Naive thymus-derived CD4-positive, alpha-beta T cell (primary cell): Measurements from ENCODE around the gene CD300C. TPM values are rescaled to one million over a fixed set of nuclear protein-coding genes. Genes with fewer than 3 reads are reported as not detected.
"Not testable (repeated sequence)": the region's sequence is repeated elsewhere in the genome, so short reads cannot be mapped to it uniquely, and the experiment has no call there.

Experiments used
- ATAC-seq: fragments of 150-1000 bp; cut with Tn5 transposase; 2 replicates; pipeline ENCODE4 v1.10.0; 2021; ENCODE audit warnings: mild to moderate bottlenecking, moderate library complexity
- CTCF ChIA-PET: fragments of 350-600 bp; sonication (Branson Sonifier 250); formaldehyde crosslinking; loops from one replicate; lab custom pipeline; 2021; ENCODE audit warnings: antibody characterized with exemption; lab: Charles Lee
- POLR2A ChIA-PET: fragments of 350-600 bp; sonication (Branson Sonifier 250); formaldehyde crosslinking; loops from one replicate; lab custom pipeline; 2021; ENCODE audit warnings: antibody characterized with exemption, inconsistent platforms; lab: Charles Lee
- DNase-seq, 9 donors: peaks; one replicate each; pipeline versions ENCODE4 v3.0.0 to v3.0.0-alpha.2; 2020 to 2022; ENCODE audit warnings: mixed read lengths in 1 of 9
- H3K27ac ChIP-seq: one replicate; pipeline ENCODE4 v1.7.0; 2013; ENCODE audit warnings: mild to moderate bottlenecking, low read depth, low read length, moderate library complexity
- H3K27me3 ChIP-seq, 2 donors: one replicate each; pipeline ENCODE4 v1.7.0; 2013; ENCODE audit warnings: low read length in 2 of 2, mild to moderate bottlenecking in 2 of 2, moderate library complexity in 2 of 2; ENCODE audit not compliant: control insufficient read depth in 2 of 2, insufficient read depth in 2 of 2
- H3K36me3 ChIP-seq, 3 experiments: 1 replicate in 2 of 3; 2 replicates in 1 of 3; pipeline ENCODE4 v1.7.0; 2013; ENCODE audit warnings: low read length in 3 of 3, mild to moderate bottlenecking in 3 of 3, moderate library complexity in 1 of 3; ENCODE audit not compliant: insufficient read depth in 3 of 3, control insufficient read depth in 2 of 3
- H3K4me1 ChIP-seq, 2 donors: one replicate each; pipeline ENCODE4 v1.7.0; 2013; ENCODE audit warnings: low read length in 2 of 2, mild to moderate bottlenecking in 2 of 2, moderate library complexity in 1 of 2; ENCODE audit not compliant: control insufficient read depth in 2 of 2, insufficient read depth in 2 of 2
- H3K4me3 ChIP-seq: 2 replicates; pipeline ENCODE4 v1.7.0; 2013; ENCODE audit warnings: mild to moderate bottlenecking, low read length
- H3K9me3 ChIP-seq, 3 experiments: 1 replicate in 2 of 3; 2 replicates in 1 of 3; pipeline ENCODE4 v1.7.0; 2013; ENCODE audit warnings: low read length in 3 of 3; ENCODE audit not compliant: control insufficient read depth in 2 of 3
- H3K27ac Mint-ChIP-seq, 9 donors: one replicate each; pipeline ENCODE4 v1.8.0; 2020 to 2022; ENCODE audit warnings: mixed read lengths in 9 of 9, mild to moderate bottlenecking in 8 of 9, moderate library complexity in 5 of 9, inconsistent platforms in 2 of 9
- H3K27me3 Mint-ChIP-seq, 5 donors: one replicate each; pipeline ENCODE4 v1.8.0; 2021 to 2022; ENCODE audit warnings: mixed read lengths in 5 of 5, mild to moderate bottlenecking in 1 of 5
- H3K36me3 Mint-ChIP-seq, 5 donors: one replicate each; pipeline ENCODE4 v1.8.0; 2020 to 2022; ENCODE audit warnings: mixed read lengths in 5 of 5, mild to moderate bottlenecking in 3 of 5, inconsistent platforms in 1 of 5
- H3K4me1 Mint-ChIP-seq, 7 donors: one replicate each; pipeline ENCODE4 v1.8.0; 2020 to 2022; ENCODE audit warnings: mixed read lengths in 7 of 7, mild to moderate bottlenecking in 3 of 7, inconsistent platforms in 1 of 7
- H3K4me3 Mint-ChIP-seq, 10 donors: one replicate each; pipeline ENCODE4 v1.8.0; 2020 to 2022; ENCODE audit warnings: mild to moderate bottlenecking in 10 of 10, mixed read lengths in 10 of 10, moderate library complexity in 6 of 10, inconsistent platforms in 2 of 10
- H3K9me3 Mint-ChIP-seq, 11 donors: one replicate each; pipeline ENCODE4 v1.8.0; 2020 to 2022; ENCODE audit warnings: mixed read lengths in 11 of 11, mild to moderate bottlenecking in 4 of 11, inconsistent platforms in 1 of 11, moderate library complexity in 1 of 11
- intact Hi-C, 2 donors: fragments of 100-400 bp; cut with micrococcal nuclease; formaldehyde crosslinking; loops; one replicate each; pipeline ENCODE4 v1.15.1; 2023
- polyA plus RNA-seq, 2 donors: library from polyadenylated mRNA; unstranded; fragments of 300-500 nt; fragmentation: Illumina TruSeq; gene quantifications; one replicate each; pipeline ENCODE4 v1.2.3, GENCODE V29; 2021
- total RNA-seq, 6 experiments: library from RNA in 5 of 6; stranded (reverse) in 5 of 6; gene quantifications; 1 replicate in 5 of 6; 2 replicates in 1 of 6; pipeline ENCODE4 v1.2.3 and lab custom pipeline; 2021 to 2026

The CD300C gene
- total and polyA plus RNA-seq, 7 experiments from 2014 or later: 0.22 to 20.5 (median 0.58) TPM; not detected in 2

DNA sequence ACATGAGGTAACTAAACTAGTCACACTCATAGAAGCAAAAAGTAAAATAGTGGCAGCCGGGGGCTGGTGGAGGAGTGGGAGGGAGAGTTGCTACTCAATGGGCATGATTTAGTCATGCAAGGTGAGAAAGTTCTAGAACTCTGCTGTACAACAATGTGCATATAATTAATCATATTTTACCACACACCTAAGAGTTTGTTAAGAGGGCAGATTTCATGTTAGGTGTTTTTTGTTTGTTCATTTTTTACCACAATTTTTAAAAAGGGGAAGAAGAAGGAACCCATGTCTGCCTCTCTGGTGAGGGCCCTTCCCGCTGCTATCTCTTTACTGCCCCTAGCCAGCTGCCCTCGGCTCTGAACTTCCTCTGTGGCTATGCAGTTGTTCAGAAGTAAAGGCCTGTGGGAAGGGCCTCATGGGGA is 25.9 kb downstream of the CD300C start:
- H3K4me1 ChIP-seq: no peaks in the 10 kb centered on the region
- intact Hi-C loops: no loop called here

DNA sequence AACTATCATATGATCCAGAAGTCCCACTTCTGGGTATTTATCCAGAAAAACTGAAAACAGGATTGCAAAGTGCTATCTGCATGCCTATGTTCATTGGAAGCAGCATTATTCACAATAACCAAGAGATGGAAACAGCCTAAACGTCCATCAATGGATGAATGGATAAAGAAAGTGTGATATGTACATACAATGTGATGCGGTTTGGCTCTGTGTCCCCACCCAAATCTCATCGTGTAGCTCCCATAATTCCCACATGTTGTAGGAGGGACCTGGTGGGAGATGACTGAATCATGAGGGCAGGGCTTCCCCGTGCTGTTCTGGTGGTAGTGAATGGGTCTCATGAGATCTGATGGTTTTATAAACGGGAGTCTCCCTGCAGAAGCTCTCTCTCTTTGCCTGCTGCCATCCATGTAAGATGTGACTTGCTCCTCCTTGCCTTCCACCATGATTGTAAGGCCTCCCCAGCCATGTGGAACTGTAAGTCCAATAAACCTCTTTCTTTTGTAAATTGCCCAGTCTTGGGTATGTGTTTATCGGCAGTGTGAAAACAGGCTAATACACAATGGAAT is 27.4 kb downstream of the CD300C start:
- H3K4me3 ChIP-seq, H3K4me3 Mint-ChIP-seq, ATAC-seq, POLR2A ChIA-PET, H3K27me3 ChIP-seq, H3K4me1 ChIP-seq, H3K27ac ChIP-seq, H3K36me3 ChIP-seq, H3K9me3 ChIP-seq, intact Hi-C loops, CTCF ChIA-PET, H3K27ac Mint-ChIP-seq: not testable (repeated sequence)
- DNase-seq: peak in 1 of 9 donors; percentile 13
- Mint-ChIP-seq H3K4me1 (peaks cover 0 to 23% (median 0%) of the 10 kb centered on the region in 7 donors), H3K27me3 (peaks cover 26 to 44% (median 36%) of the 10 kb centered on the region in 5 donors), H3K9me3 (peaks cover 8 to 40% (median 18%) of the 10 kb centered on the region in 11 donors), H3K36me3 (peaks cover 0 to 17% (median 5%) of the 10 kb centered on the region in 5 donors)

More for the DNA sequence above, 25.9 kb downstream of the CD300C start:
- ChIA-PET CTCF (no interaction called here), POLR2A (no interaction called here)
- DNase-seq: peak in 1 of 9 donors; percentile 22
- H3K27ac Mint-ChIP-seq: no peak overlapping the region
- H3K36me3 ChIP-seq: no peaks in the 10 kb centered on the region
- H3K4me3 ChIP-seq: no peak overlapping the region
- ATAC-seq: peak; percentile 76
- H3K9me3 Mint-ChIP-seq: peaks cover 3 to 34% (median 14%) of the 10 kb centered on the region in 11 donors
- H3K4me1 Mint-ChIP-seq: peaks cover 0 to 13% (median 0%) of the 10 kb centered on the region in 7 donors
- H3K36me3 Mint-ChIP-seq: peaks cover 0 to 9% (median 5%) of the 10 kb centered on the region in 5 donors
- H3K4me3 Mint-ChIP-seq: no peak overlapping the region
- H3K27me3 Mint-ChIP-seq: peaks cover 21 to 44% (median 32%) of the 10 kb centered on the region in 5 donors
- H3K27ac ChIP-seq: no peak overlapping the region
- no peaks in the 10 kb centered on the region for H3K27me3 ChIP-seq
- H3K9me3 ChIP-seq: no peaks in the 10 kb centered on the region

DNA sequence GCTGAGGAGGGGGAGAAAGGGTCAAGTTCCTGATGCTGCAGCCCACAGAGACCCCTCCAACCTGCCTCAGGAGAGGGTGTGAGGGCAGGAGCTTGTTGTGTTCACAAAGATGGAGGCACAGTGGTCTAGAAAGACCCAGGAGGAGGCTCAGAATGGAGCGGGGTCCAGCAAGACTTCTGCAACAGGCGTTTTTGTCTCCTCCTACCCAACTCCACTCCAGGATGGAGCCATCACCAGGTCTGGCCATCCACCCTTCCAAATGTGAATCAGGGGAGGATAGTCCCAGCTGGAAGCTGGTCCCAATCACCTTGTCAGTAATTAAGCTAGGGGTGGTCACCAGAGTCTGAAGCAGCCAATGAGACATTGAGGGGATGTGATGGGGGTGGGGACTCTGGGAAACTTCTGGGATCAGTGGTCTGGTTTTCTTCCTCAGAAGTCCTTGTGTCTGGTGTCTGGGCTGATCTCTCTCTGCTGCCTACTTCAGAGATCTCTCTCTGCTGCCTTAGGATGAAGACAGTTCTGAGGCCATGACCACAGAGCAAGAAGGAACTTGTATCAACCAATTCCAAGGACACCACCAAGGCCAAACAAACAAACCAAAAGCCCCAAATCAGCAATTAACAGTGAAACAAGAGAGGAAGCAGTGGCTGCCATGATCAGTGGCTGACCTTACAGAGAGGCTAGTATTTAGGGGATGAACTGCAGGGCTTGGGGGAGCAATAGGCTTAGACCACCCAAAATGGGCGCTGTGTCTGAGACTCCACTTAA is 29.2 kb downstream of the CD300C start:
- no peaks in the 10 kb centered on the region for H3K36me3 ChIP-seq
- intact Hi-C loops: no loop called here
- ATAC-seq (no peak), DNase-seq (no peak)
- no peak overlapping the region for H3K27ac ChIP-seq
- ChIA-PET CTCF (no interaction called here), POLR2A (no interaction called here)
- no peaks in the 10 kb centered on the region for H3K4me1 ChIP-seq
- Mint-ChIP-seq H3K36me3 (peaks cover 0 to 17% (median 5%) of the 10 kb centered on the region in 5 donors), H3K4me3 (no peak overlapping the region), H3K27ac (peak overlapping the region in 1 of 9 donors; percentile 32), H3K4me1 (peaks cover 0 to 22% (median 0%) of the 10 kb centered on the region in 7 donors), H3K9me3 (peaks cover 8 to 34% (median 16%) of the 10 kb centered on the region in 11 donors), H3K27me3 (peaks cover 23 to 37% (median 29%) of the 10 kb centered on the region in 5 donors)
- H3K9me3 ChIP-seq: no peaks in the 10 kb centered on the region
- no peaks in the 10 kb centered on the region for H3K27me3 ChIP-seq
- H3K4me3 ChIP-seq: no peak overlapping the region

DNA sequence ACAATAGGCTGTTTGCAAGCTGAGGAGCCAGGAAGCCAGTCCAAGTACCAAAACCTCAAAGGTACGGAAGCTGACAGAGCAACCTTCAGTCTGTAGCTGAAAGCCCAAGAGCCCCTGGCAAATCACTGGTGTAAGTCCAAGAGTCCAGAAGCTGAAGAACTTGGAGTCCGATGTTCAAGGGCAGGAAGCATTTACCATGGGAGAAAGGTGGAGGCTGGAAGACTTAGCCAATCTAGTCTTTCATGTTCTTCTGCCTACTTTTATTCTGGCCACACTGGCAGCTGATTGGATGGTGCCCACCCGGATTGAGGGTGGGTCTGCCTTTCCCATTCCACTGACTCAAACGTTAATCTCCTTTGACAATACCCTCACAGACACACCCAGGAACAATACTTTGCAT is 30.0 kb downstream of the CD300C start:
- Mint-ChIP-seq H3K9me3 (peaks cover 8 to 34% (median 16%) of the 10 kb centered on the region in 11 donors), H3K27me3 (peaks cover 23 to 33% (median 30%) of the 10 kb centered on the region in 5 donors), H3K36me3 (peaks cover 0 to 16% (median 5%) of the 10 kb centered on the region in 5 donors), H3K27ac (no peak overlapping the region), H3K4me3 (no peak overlapping the region), H3K4me1 (peaks cover 0 to 17% (median 0%) of the 10 kb centered on the region in 7 donors)
- no peak for DNase-seq
- no peaks in the 10 kb centered on the region for H3K9me3 ChIP-seq
- no peaks in the 10 kb centered on the region for H3K4me1 ChIP-seq
- no peak overlapping the region for H3K4me3 ChIP-seq
- no peak overlapping the region for H3K27ac ChIP-seq
- no peaks in the 10 kb centered on the region for H3K27me3 ChIP-seq
- no peak for ATAC-seq
- intact Hi-C loops: no loop called here
- CTCF ChIA-PET: interaction anchor here (0.5 to 0.6 kb wide), 2 partner anchors 137 to 305 kb away, joined by 3 to 5 read pairs; no protein-coding TSS in a partner anchor
- POLR2A ChIA-PET: no interaction called here
- H3K36me3 ChIP-seq: no peaks in the 10 kb centered on the region

DNA sequence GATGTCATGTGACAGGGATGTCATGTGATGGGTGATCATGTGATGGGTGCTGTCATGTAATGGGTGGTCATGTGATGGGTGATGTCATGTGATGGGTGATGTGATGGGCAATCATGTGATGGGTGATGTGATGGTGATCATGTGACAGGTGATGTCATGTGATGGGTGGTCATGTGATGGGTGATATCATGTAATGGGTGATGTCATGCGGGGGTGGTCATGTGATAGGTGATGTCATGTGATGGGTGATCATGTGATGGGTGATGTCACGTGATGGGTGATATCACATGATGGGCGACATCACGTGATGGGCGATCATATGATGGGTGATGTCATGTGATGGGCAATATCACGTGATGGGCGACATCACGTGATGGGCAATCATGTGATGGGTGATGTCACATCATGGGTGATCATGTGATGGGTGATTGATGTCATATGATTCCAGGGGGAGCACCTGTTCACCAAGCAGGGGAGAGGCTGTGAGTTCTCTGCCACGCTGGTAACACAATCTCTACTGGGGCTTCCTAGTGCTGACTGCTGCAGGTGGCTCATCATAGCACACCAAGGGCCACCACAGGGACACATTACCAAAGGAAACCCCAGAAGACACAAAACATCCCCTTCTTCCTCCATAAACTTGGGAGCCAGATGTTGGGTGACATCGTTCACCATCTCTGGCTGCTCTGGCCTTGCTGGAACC is 31.1 kb downstream of the CD300C start:
- H3K36me3 Mint-ChIP-seq: peaks cover 0 to 15% (median 3%) of the 10 kb centered on the region in 5 donors
- POLR2A ChIA-PET: no interaction called here
- ATAC-seq (peak; percentile 32), DNase-seq (peak in 1 of 9 donors; percentile 19)
- H3K27ac Mint-ChIP-seq: peak overlapping the region in 8 of 9 donors; percentile 61 to 98 (median 90)
- no peaks in the 10 kb centered on the region for H3K4me1 ChIP-seq
- H3K4me3 Mint-ChIP-seq: peak overlapping the region in 5 of 10 donors; percentile 34 to 68 (median 58)
- H3K4me1 Mint-ChIP-seq: peaks cover 0 to 11% (median 0%) of the 10 kb centered on the region in 7 donors
- no peaks in the 10 kb centered on the region for H3K9me3 ChIP-seq
- H3K36me3 ChIP-seq: no peaks in the 10 kb centered on the region
- H3K27ac ChIP-seq: no peak overlapping the region
- peaks cover 8 to 29% (median 16%) of the 10 kb centered on the region in 11 donors for H3K9me3 Mint-ChIP-seq
- intact Hi-C loops: no loop called here
- H3K27me3 ChIP-seq: no peaks in the 10 kb centered on the region
- H3K4me3 ChIP-seq: no peak overlapping the region
- H3K27me3 Mint-ChIP-seq: peaks cover 15 to 27% (median 22%) of the 10 kb centered on the region in 5 donors
- CTCF ChIA-PET: no interaction called here

DNA sequence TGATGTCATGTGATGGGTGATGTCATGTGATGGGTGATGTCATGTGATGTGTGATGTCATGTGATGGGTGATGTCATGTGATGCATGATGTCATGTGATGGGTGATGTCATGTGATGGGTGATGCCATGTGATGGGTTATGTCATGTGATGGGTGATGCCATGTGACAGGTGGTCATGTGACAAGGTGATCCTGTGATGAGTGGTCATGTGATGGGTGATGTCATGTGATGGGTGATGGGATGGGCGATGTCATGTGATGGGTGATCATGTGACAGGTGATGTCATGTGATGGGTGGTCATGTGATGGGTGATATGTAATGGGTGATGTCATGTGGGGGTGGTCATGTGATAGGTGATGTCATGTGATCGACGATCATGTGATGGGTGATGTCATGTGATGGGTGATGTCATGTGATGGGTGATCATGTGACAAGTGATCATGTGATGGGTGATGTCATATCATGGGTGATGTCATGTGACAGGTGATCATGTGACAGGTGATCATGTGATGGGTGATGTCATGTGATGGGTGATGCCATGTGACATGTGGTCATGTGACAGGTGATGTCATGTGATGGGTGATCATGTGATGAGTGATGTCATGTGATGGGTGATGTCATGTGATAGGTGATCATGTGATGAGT is 31.8 kb downstream of the CD300C start:
- Mint-ChIP-seq H3K9me3 (peaks cover 7 to 28% (median 15%) of the 10 kb centered on the region in 11 donors), H3K4me1 (peaks cover 0 to 10% (median 0%) of the 10 kb centered on the region in 7 donors), H3K27ac (peak overlapping the region; percentile 61 to 98 (median 89)), H3K36me3 (peaks cover 0 to 15% (median 3%) of the 10 kb centered on the region in 5 donors), H3K27me3 (peaks cover 10 to 27% (median 22%) of the 10 kb centered on the region in 5 donors), H3K4me3 (peak overlapping the region in 7 of 10 donors; percentile 11 to 68 (median 46))
- intact Hi-C loops: no loop called here
- no peaks in the 10 kb centered on the region for H3K36me3 ChIP-seq
- no peaks in the 10 kb centered on the region for H3K4me1 ChIP-seq
- ChIA-PET CTCF (no interaction called here), POLR2A (no interaction called here)
- no peaks in the 10 kb centered on the region for H3K9me3 ChIP-seq
- no peak overlapping the region for H3K4me3 ChIP-seq
- H3K27me3 ChIP-seq: no peaks in the 10 kb centered on the region
- ATAC-seq: peak; percentile 26
- DNase-seq: peak in 8 of 9 donors; percentile 5 to 68 (median 30)
- no peak overlapping the region for H3K27ac ChIP-seq
